Activated CD4-positive, alpha-beta memory T cell treated with anti-CD3 and anti-CD28 coated beads for 36 hours (primary cell): ENCODE results near the gene CPO. TPM values are rescaled to one million over a fixed set of nuclear protein-coding genes. Genes with fewer than 3 reads are reported as not detected.

ENCODE experiments used
- CTCF ChIA-PET: fragments of 350-600 bp; sonication (Branson Sonifier 250); formaldehyde crosslinking; loops from one replicate; lab custom pipeline; 2021; ENCODE audit warnings: antibody characterized with exemption, inconsistent platforms; lab: Charles Lee
- POLR2A ChIA-PET: fragments of 350-600 bp; sonication (Branson Sonifier 250); formaldehyde crosslinking; loops from one replicate; lab custom pipeline; 2021; ENCODE audit warnings: antibody characterized with exemption; lab: Charles Lee
- DNase-seq: peaks from one replicate; pipeline ENCODE4 v3.0.0-alpha.2; 2020
- H3K27ac Mint-ChIP-seq: one replicate; pipeline ENCODE4 v1.8.0; 2021; ENCODE audit warnings: mixed read lengths
- H3K27me3 Mint-ChIP-seq: one replicate; pipeline ENCODE4 v1.8.0; 2021; ENCODE audit warnings: mixed read lengths
- H3K36me3 Mint-ChIP-seq: one replicate; pipeline ENCODE4 v1.8.0; 2021; ENCODE audit warnings: mixed read lengths
- H3K4me1 Mint-ChIP-seq: one replicate; pipeline ENCODE4 v1.8.0; 2021; ENCODE audit warnings: low read depth, mixed read lengths
- H3K4me3 Mint-ChIP-seq: one replicate; pipeline ENCODE4 v1.8.0; 2021; ENCODE audit warnings: mild to moderate bottlenecking, mixed read lengths
- H3K9me3 Mint-ChIP-seq: one replicate; pipeline ENCODE4 v1.8.0; 2021; ENCODE audit warnings: mixed read lengths
- intact Hi-C: fragments of 100-400 bp; cut with micrococcal nuclease; formaldehyde crosslinking; loops from one replicate; pipeline ENCODE4 v1.15.1; 2023
- total RNA-seq, 2 experiments: library from RNA; stranded (reverse); gene quantifications; one replicate each; pipeline ENCODE4 v1.2.3, GENCODE V29; 2021

CPO gene
- total RNA-seq: not detected

DNA sequence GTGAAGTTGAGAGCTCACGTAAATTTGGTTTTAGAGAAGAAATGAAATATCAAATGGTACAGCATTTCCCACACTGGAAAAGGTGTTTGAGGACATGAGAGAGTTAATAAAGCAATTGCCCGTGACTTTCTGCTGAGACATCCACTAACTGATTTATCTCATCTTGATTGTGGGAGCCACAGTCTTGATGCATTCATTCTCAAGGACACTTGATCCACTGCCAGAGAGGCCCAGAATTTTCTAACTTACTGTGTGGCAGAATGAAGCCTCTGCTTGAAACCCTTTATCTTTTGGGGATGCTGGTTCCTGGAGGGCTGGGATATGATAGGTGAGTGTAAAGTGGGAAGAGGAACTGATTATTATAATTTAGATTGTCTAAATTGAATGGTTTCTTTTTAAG, at the start of gene CPO:
Gene CPO, plus strand, starts transcription at position 179 of the 400 bp plus-strand sequence. Its CDS starts 82 bp downstream, at position 261.
- no peak for DNase-seq
- Mint-ChIP-seq H3K4me3 (no peak within 1 kb of the TSS), H3K9me3 (no peaks in the 10 kb centered on the region), H3K27ac (no peak within 1 kb of the TSS), H3K4me1 (no peaks in the 10 kb centered on the region), H3K36me3 (no peaks in the 10 kb centered on the region), H3K27me3 (no peaks in the 10 kb centered on the region)
- intact Hi-C loops: no loop called here
- CTCF ChIA-PET: no interaction called here
- POLR2A ChIA-PET: no interaction called here

DNA sequence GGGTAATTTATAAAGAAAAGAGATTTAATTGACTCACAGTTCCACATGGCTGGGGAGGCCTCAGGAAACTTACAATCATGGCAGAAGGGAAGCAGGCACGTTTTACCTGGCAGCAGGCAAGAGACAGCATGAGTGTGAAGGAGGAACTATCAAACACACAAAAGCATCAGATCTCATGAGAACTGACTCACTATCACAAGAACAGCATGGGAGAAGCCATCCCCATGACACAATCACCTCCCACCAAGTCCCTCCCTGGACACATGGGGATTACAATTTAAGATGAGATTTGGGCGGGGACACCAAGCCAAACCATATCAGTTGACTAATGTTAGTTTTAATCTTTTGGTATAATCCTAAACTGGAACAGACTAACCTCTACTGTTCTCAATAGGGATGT, 49.1 kb upstream of the CPO start:
- POLR2A ChIA-PET: no interaction called here
- Mint-ChIP-seq H3K27me3 (no peaks in the 10 kb centered on the region), H3K36me3 (no peaks in the 10 kb centered on the region), H3K4me3 (no peak overlapping the region), H3K27ac (no peak overlapping the region), H3K4me1 (no peaks in the 10 kb centered on the region), H3K9me3 (peaks cover 4% of the 10 kb centered on the region)
- no peak for DNase-seq
- intact Hi-C loops: no loop called here
- CTCF ChIA-PET: no interaction called here

DNA sequence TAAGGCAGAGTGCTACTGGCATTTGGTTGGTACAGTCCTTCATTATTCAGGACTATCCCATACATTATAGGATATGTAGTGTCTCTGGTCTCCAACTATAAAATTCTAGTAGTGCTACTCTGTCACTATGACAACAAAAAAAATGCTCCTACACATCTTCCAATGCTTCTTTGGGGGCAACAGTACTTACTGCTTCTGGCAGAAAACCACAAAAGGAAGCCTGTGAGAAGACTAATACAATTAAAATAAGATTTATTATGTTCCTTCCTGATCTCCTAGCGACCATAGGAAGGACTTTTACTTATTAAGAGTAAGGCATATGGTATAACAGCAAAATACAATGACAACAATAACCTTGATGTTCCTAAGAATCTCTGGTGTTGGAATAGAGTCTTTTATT, 48.4 kb upstream of the CPO start:
- intact Hi-C loops: no loop called here
- H3K9me3 Mint-ChIP-seq: peaks cover 7% of the 10 kb centered on the region
- no peak overlapping the region for H3K4me3 Mint-ChIP-seq
- DNase-seq: no peak
- no peaks in the 10 kb centered on the region for H3K36me3 Mint-ChIP-seq
- ChIA-PET POLR2A (no interaction called here), CTCF (no interaction called here)
- no peaks in the 10 kb centered on the region for H3K4me1 Mint-ChIP-seq
- H3K27me3 Mint-ChIP-seq: no peaks in the 10 kb centered on the region
- no peak overlapping the region for H3K27ac Mint-ChIP-seq

DNA sequence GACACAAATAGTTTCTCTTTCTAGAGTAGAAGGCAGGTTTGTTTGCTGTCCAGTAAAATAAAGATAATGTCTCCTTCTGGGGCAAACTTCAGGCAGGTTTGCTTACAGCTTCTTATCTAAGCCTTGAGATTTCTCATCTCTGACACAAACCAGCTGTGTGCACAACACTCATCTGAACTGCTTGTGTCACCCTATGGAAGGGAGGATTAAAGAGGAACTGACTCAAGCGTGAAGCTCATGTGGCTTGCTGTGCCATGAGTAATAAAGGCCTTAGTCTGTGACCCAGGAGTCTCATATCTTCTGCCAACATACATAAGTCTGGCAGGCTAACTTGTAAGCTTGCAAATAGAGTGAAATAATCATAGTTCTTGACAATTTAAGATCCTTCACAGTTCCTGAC, 24.2 kb upstream of the CPO start:
- intact Hi-C loops: no loop called here
- ChIA-PET CTCF (interaction anchor here (0.5 to 0.6 kb wide), 3 partner anchors 61 to 585 kb away, joined by 3 to 6 read pairs (median 3); no protein-coding TSS in a partner anchor), POLR2A (no interaction called here)
- Mint-ChIP-seq H3K4me1 (no peaks in the 10 kb centered on the region), H3K4me3 (no peak overlapping the region), H3K36me3 (no peaks in the 10 kb centered on the region), H3K27ac (no peak overlapping the region), H3K9me3 (no peaks in the 10 kb centered on the region), H3K27me3 (peaks cover 2% of the 10 kb centered on the region)
- peak; percentile 31 for DNase-seq

- Mint-ChIP-seq H3K9me3 (no peaks in the 10 kb centered on the region), H3K36me3 (peaks cover 2% of the 10 kb centered on the region), H3K27me3 (peaks cover 5% of the 10 kb centered on the region), H3K4me1 (no peaks in the 10 kb centered on the region), H3K27ac (no peak overlapping the region), H3K4me3 (no peak overlapping the region)
- ChIA-PET POLR2A (no interaction called here), CTCF (no interaction called here)
- DNase-seq: no peak
- intact Hi-C loops: no loop called here
Measured at GRCh38 chr2:206918263-206918662, 21.1 kb upstream of the CPO start.

GRCh38 chr2:206920310-206920709, 19.0 kb upstream of the CPO start:
- Mint-ChIP-seq H3K36me3 (peaks cover 2% of the 10 kb centered on the region), H3K4me3 (no peak overlapping the region), H3K27me3 (peaks cover 5% of the 10 kb centered on the region), H3K27ac (no peak overlapping the region), H3K4me1 (no peaks in the 10 kb centered on the region), H3K9me3 (no peaks in the 10 kb centered on the region)
- ChIA-PET POLR2A (no interaction called here), CTCF (no interaction called here)
- intact Hi-C loops: no loop called here
- no peak for DNase-seq

DNA sequence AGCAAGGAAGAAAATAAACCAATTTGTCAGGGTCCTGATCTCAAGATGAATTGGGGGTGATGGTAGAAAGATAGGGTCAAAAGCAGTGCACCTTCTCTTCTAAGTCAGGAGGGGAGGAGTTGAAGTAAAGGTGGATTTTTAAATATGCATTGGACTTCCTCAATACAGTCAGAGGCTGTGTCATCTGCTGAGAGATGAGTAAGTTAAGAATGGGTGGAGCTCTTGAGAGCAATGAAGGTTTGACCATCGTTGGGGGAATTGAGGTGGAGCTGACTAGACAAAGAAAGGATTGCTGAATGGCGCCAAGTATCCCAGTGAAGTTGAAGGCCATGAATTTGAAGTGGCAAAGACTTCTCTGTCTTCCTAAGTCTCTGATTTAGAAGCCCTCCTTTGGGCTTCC, 18.4 kb upstream of the CPO start:
- Mint-ChIP-seq H3K4me3 (no peak overlapping the region), H3K27ac (no peak overlapping the region), H3K4me1 (no peaks in the 10 kb centered on the region), H3K27me3 (peaks cover 5% of the 10 kb centered on the region), H3K36me3 (peaks cover 2% of the 10 kb centered on the region), H3K9me3 (no peaks in the 10 kb centered on the region)
- DNase-seq: no peak
- POLR2A ChIA-PET: no interaction called here
- CTCF ChIA-PET: no interaction called here
- intact Hi-C loops: no loop called here

DNA sequence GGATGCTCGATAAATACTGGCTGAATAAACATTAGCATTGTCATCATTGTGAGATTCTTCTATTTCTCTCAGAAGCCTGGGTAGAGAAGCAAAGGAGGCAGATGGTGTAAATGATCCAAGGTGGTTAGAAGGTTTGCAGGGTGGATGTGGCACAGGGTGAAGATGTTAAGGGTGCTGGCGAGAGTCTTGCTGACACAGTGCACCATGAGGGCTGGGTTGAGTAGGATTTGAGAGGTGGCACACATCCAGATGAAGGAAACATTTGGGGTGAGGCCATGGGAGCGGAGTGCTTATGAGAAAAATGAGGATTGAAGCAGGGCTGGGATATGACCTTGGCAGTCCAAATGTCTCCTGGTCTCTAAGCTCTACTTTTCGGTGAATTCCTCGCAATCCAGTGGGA, 17.8 kb upstream of the CPO start:
- no peak overlapping the region for H3K27ac Mint-ChIP-seq
- ChIA-PET CTCF (no interaction called here), POLR2A (no interaction called here)
- DNase-seq: no peak
- no peaks in the 10 kb centered on the region for H3K4me1 Mint-ChIP-seq
- H3K36me3 Mint-ChIP-seq: peaks cover 2% of the 10 kb centered on the region
- intact Hi-C loops: no loop called here
- no peaks in the 10 kb centered on the region for H3K9me3 Mint-ChIP-seq
- H3K4me3 Mint-ChIP-seq: no peak overlapping the region
- H3K27me3 Mint-ChIP-seq: peaks cover 5% of the 10 kb centered on the region

- Mint-ChIP-seq H3K4me1 (no peaks in the 10 kb centered on the region), H3K36me3 (no peaks in the 10 kb centered on the region), H3K4me3 (no peak overlapping the region), H3K27me3 (no peaks in the 10 kb centered on the region), H3K27ac (no peak overlapping the region), H3K9me3 (peaks cover 6% of the 10 kb centered on the region)
- DNase-seq: no peak
- POLR2A ChIA-PET: no interaction called here
- intact Hi-C loops: no loop called here
- CTCF ChIA-PET: interaction anchor here (1.1 kb wide), 1 partner anchor 51 kb away, joined by 3 read pairs; no protein-coding TSS in a partner anchor
Measured at GRCh38 chr2:206935991-206936842, 3.1 kb upstream of the CPO start.

DNA sequence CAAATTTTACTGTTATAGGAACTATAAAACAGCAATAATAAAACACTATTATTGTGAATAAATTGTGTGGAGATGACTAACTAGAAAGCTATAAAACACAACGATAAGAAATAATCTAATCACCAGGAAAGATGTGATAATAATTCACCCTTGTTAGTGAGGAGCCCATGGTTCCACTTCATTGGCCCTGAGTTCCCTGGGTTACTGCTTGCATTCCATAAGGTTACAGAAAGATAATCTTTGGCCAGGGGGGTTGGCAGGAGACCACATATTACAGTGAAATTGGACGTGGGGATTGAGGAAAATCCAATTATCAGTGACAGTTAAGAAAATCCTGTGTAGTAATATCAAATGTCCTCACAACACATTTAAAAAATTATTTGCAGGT, 2.5 kb upstream of the CPO start:
- ChIA-PET CTCF (interaction anchor here (1.1 kb wide), 1 partner anchor 50 kb away, joined by 3 read pairs; no protein-coding TSS in a partner anchor), POLR2A (no interaction called here)
- Mint-ChIP-seq H3K9me3 (peaks cover 4% of the 10 kb centered on the region), H3K27me3 (no peaks in the 10 kb centered on the region), H3K4me3 (no peak overlapping the region), H3K4me1 (no peaks in the 10 kb centered on the region), H3K36me3 (no peaks in the 10 kb centered on the region), H3K27ac (no peak overlapping the region)
- DNase-seq: no peak
- intact Hi-C loops: no loop called here

- no peak for DNase-seq
- Mint-ChIP-seq H3K36me3 (no peaks in the 10 kb centered on the region), H3K27ac (no peak overlapping the region), H3K9me3 (no peaks in the 10 kb centered on the region), H3K4me3 (no peak overlapping the region), H3K4me1 (no peaks in the 10 kb centered on the region), H3K27me3 (no peaks in the 10 kb centered on the region)
- ChIA-PET CTCF (no interaction called here), POLR2A (no interaction called here)
- intact Hi-C loops: no loop called here
Measured at GRCh38 chr2:206937555-206937954, 1.8 kb upstream of the CPO start.

DNA sequence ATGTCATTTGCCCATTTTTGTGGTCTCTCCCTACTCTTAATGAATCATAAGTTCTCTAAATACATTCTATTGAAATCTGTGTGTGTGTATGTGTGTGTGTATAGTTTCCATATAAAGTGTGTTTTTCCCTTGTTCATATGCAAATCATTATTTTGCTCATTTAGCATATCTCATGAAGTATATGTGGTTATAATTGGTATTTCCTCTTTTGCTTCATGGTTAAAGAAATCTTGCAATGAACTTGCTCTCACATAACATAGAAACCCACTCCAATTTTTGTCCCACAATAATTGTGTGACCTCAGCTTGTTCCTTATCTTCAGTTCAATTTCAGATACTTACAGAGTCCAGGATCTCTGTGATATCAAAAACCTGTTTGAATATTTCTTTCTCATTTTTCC, 1.2 kb downstream of the CPO start:
- POLR2A ChIA-PET: no interaction called here
- no peak overlapping the region for H3K4me3 Mint-ChIP-seq
- no peak for DNase-seq
- no peaks in the 10 kb centered on the region for H3K27me3 Mint-ChIP-seq
- H3K9me3 Mint-ChIP-seq: no peaks in the 10 kb centered on the region
- no peak overlapping the region for H3K27ac Mint-ChIP-seq
- CTCF ChIA-PET: no interaction called here
- no peaks in the 10 kb centered on the region for H3K36me3 Mint-ChIP-seq
- intact Hi-C loops: no loop called here
- H3K4me1 Mint-ChIP-seq: no peaks in the 10 kb centered on the region
